Superior temporal gyrus (tissue), 1 donor: ENCODE data around the gene GXYLT2.

Experiments
- DNase-seq: peaks from one replicate; pipeline ENCODE4 v3.0.0-alpha.2; 2016; ENCODE audit errors: extremely low spot score

The GXYLT2 gene

DNA sequence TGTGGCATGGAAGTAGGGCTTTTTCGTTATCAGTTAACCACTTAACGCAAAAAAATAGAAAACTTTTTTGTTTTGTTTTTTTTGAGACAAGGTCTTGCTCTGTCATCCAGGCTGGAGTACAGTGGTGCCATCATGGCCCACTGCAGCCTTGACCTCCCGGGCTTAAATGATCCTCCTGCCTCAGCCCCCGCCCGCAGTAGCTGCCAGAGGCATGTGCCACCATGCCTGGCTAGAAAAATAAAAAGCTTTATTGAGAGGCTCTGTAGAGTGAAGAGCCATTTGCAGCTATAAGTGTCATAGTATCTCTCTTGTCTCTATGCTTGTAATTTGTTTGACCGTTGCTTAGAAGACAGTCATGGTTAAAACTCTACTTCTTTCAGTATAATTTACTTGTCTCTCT is 122.3 kb downstream of the GXYLT2 start:
- no peak for DNase-seq

DNA sequence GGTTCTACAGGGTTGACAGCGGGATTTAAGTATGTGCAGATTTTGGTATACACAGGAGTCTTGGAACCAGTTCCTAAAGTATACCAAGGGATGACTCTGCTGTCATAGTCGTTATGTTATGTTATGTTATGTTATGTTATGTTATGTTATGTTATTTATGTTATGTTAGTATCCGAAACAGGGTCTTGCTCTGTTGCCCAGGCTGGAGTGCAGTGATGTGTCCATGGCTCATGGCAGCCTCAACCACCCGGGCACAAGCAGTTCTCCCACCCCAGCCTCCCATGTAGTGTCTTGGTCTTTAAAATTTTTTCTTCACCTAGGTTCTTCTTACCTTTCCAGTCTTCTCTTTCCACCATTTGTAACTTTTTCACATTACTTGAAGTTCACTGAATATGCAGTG is 130.5 kb downstream of the GXYLT2 start:
- no peak for DNase-seq

DNA sequence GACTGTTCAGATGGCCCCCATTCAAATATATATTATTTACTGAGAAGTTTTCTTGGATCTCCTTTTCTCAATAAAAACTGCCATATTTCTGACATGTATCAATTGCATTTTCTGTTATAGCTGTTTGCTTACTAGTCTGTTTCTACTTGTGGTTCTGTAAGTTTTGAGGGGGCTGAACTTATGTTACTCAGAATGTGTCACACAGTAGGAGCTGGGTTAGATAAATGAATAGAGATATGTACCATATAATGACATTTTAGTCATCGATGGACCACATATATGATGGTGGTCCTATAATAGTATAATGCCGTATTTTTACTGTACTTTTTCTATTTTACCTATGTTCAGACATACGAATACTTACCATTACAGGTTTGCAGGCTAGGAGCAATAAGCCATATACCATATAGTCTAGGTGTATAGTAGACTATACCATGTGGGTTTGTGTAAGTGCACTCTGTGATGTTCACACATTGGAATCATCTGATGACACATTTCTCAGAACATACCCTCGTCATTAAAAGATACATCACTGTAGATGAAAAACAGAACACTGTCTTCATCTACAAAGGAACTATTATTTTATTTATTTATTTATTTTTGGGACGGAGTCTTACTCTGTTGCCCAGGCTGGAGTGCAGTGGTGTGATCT is 131.1 kb downstream of the GXYLT2 start:
- no peak for DNase-seq

DNA sequence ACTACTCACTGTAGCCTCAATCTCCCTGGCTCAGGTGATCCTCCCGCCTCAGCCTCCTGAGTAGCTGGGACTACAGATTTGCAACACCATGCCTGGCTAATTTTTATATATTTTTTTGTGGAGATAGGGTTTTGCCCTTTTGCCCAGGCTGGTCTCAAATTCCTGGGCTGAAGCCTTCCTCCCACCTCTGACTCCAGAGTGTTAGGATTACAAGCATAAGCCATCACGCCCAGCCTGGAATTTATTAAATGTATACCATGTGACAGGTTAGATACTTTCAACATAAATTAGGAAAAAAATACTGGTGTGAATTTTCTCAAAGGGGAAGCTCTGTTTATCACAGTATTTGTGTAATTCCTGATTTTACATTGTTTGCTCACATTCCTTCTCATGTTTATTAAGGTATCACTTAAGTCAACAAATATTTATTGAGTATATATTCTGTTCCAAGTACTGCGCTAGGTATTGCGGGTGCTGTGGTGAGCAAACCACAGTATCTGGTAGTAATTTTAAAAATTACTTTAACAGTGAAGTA is 133.5 kb downstream of the GXYLT2 start:
- no peak for DNase-seq

DNA sequence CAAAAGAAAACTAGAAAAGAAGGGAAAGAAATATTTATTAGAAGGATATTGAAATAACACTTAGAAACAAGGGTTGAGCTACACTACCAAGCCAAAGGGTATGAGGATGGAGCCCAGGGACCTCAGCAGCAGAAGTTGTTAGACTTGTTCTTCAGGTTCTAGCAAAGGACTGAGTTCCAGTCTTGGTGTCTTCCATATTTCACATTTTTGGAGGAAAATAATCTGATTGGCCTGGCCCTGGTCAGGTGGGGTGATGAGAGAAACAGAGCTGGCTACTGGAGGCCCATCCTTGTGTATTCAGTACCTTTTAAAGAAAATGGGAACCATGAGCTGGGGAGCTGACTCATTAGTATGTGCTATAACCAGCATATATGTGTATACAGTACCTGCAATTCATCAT is 137.0 kb downstream of the GXYLT2 start:
- no peak for DNase-seq

DNA sequence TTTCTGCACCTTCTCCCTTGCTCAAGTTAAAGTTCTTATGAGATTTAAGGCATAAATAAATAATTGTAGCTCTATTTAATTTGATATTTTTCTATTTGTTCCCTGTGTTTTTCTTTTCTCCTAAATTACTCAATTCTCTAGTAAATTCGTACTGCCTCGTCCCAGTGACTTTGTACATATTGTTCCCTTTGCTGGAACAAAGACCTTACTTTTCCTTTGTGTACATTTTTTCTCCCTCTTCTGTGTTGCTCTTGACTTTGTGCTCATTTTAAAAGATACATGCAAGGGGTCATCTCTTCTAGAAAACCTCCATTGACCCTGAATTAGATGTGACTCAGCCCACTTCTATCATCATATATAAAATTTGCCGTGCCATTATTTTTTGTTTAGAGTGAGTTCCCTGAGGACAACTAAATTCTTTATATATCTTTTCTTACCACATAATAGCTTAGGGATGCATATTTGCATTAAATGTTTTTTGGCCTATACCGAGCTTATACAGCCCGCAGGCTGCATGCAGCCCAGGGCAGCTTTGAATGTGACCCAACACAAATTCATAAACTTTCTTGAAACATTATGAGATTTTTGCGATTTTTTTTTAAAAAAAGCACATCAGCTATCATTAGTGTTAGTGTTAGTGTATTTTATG is 138.4 kb downstream of the GXYLT2 start:
- DNase-seq: peak; percentile 74
